Stimulated activated CD4-positive, alpha-beta T cell treated with anti-CD3 and anti-CD28 coated beads, Interleukin-15, amount 100 ng/mL, for 1 hour (primary cell): ENCODE measurements around the gene TMEM248.
"Not testable (repeated sequence)": the region's sequence is repeated elsewhere in the genome, so short reads cannot be mapped to it uniquely, and the experiment has no call there.

Experiments
- DNase-seq, 2 donors: peaks; one replicate each; pipeline ENCODE4 v3.0.0-alpha.2; 2020; ENCODE audit warnings: low read depth in 1 of 2, low spot score in 1 of 2

TMEM248 gene

GRCh38 chr7:66950311-66950710, 29.3 kb downstream of the TMEM248 start:
- DNase-seq = no peak

- no peak for DNase-seq
Observed at GRCh38 chr7:66950763-66951162, 29.7 kb downstream of the TMEM248 start.

- no peak for DNase-seq
Observed at GRCh38 chr7:66952343-66953043, 31.5 kb downstream of the TMEM248 start.

GRCh38 chr7:66953044-66953427, 32.0 kb downstream of the TMEM248 start:
- no peak for DNase-seq

GRCh38 chr7:66957595-66958290, 36.7 kb downstream of the TMEM248 start:
- DNase-seq = no peak

- no peak for DNase-seq
Observed at GRCh38 chr7:66958538-66959350, 37.7 kb downstream of the TMEM248 start.

- no peak for DNase-seq
Observed at GRCh38 chr7:66960192-66960591, 39.2 kb downstream of the TMEM248 start.

GRCh38 chr7:66961096-66961495, 40.1 kb downstream of the TMEM248 start:
- no peak for DNase-seq

- no peak for DNase-seq
Observed at GRCh38 chr7:66964411-66964810, 43.4 kb downstream of the TMEM248 start.

- no peak for DNase-seq
Observed at GRCh38 chr7:66967029-66967428, 46.0 kb downstream of the TMEM248 start.

GRCh38 chr7:66969001-66969400, 48.0 kb downstream of the TMEM248 start:
- not testable (repeated sequence) for DNase-seq

- DNase-seq = no peak
Observed at GRCh38 chr7:66970310-66970709, 49.3 kb downstream of the TMEM248 start.

GRCh38 chr7:66974986-66975590, 54.1 kb downstream of the TMEM248 start:
- DNase-seq = no peak

GRCh38 chr7:66978312-66978711, 57.3 kb downstream of the TMEM248 start:
- not testable (repeated sequence) for DNase-seq

GRCh38 chr7:66979013-66979412, 58.0 kb downstream of the TMEM248 start:
- not testable (repeated sequence) for DNase-seq

GRCh38 chr7:66980336-66980735, 59.3 kb downstream of the TMEM248 start:
- not testable (repeated sequence) for DNase-seq

- DNase-seq = not testable (repeated sequence)
Observed at GRCh38 chr7:66989552-66989951, 68.5 kb downstream of the TMEM248 start.

- DNase-seq = not testable (repeated sequence)
Observed at GRCh38 chr7:66994051-66994450, 73.0 kb downstream of the TMEM248 start.

GRCh38 chr7:66994691-66995049, 73.6 kb downstream of the TMEM248 start:
- DNase-seq = peak; percentile 8 to 26

- peak; percentile 74 to 83 for DNase-seq
Observed at GRCh38 chr7:66995050-66995776, 74.2 kb downstream of the TMEM248 start, which contains the start of gene SBDS. SBDS (minus strand) TSS chr7:66995586; CDS start chr7:66995417, 169 bp downstream.
